ENCODE measurements around the gene IL31RA. TPM values are rescaled to one million over a fixed set of nuclear protein-coding genes. Genes with fewer than 3 reads are reported as not detected.

IL31RA gene
- total RNA-seq, 1 experiment from 2014 or later, result not detected

DNA sequence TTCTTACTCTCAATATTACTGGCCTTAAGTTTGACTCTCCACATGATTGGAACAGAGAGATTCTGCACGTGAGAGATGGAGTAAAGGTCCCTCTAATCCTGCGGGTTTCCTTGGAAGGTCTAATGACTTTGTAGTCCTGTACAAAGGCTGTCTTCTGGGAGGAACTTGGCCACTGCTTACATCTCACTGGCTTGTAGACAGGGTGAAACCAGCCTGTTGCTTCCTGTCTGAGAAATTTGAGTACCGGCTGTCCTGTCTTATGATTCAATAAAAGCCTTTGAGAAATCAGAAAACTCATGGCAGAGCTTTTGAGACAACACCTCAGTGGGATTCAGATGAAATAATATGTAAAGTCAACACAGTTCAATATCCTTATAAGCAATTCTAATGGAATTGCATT lies 43.0 kb downstream of the IL31RA start (continued):
- TF ChIP-seq FOXP4 (CRISPR knock-in tag; IDR thresholded peaks at IDR 0.05) (no peak), CTCF (IDR thresholded peaks at IDR 0.05) (no peak), ZNF425 (CRISPR knock-in tag; conservative IDR thresholded peaks at IDR 0.05) (no peak), TP53 (CRISPR knock-in tag; IDR thresholded peaks at IDR 0.05) (no peak), ZNF671 (CRISPR knock-in tag; IDR thresholded peaks at IDR 0.05) (no peak), ZNF263 (CRISPR knock-in tag; IDR thresholded peaks at IDR 0.05; ENCODE audit: low read depth) (no peak), ZBTB21 (CRISPR knock-in tag; IDR thresholded peaks at IDR 0.05; ENCODE audit: borderline replicate concordance) (no peak), GRHL2 (CRISPR knock-in tag; IDR thresholded peaks at IDR 0.05; ENCODE audit: insufficient replicate concordance, severe bottlenecking) (no peak), ATF6 (CRISPR knock-in tag; IDR thresholded peaks at IDR 0.05) (no peak)
- TF ChIP-seq, protein P1, sequence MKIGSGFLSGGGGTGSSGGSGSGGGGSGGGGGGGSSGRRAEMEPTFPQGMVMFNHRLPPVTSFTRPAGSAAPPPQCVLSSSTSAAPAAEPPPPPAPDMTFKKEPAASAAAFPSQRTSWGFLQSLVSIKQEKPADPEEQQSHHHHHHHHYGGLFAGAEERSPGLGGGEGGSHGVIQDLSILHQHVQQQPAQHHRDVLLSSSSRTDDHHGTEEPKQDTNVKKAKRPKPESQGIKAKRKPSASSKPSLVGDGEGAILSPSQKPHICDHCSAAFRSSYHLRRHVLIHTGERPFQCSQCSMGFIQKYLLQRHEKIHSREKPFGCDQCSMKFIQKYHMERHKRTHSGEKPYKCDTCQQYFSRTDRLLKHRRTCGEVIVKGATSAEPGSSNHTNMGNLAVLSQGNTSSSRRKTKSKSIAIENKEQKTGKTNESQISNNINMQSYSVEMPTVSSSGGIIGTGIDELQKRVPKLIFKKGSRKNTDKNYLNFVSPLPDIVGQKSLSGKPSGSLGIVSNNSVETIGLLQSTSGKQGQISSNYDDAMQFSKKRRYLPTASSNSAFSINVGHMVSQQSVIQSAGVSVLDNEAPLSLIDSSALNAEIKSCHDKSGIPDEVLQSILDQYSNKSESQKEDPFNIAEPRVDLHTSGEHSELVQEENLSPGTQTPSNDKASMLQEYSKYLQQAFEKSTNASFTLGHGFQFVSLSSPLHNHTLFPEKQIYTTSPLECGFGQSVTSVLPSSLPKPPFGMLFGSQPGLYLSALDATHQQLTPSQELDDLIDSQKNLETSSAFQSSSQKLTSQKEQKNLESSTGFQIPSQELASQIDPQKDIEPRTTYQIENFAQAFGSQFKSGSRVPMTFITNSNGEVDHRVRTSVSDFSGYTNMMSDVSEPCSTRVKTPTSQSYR (CRISPR knock-in tag; IDR thresholded peaks at IDR 0.05), result no peak
- TF ChIP-seq, protein P2, sequence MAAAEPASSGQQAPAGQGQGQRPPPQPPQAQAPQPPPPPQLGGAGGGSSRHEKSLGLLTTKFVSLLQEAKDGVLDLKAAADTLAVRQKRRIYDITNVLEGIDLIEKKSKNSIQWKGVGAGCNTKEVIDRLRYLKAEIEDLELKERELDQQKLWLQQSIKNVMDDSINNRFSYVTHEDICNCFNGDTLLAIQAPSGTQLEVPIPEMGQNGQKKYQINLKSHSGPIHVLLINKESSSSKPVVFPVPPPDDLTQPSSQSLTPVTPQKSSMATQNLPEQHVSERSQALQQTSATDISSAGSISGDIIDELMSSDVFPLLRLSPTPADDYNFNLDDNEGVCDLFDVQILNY (CRISPR knock-in tag; IDR thresholded peaks at IDR 0.05), result no peak

GRCh38 chr5:55895346-55895745 lies 44.2 kb downstream of the IL31RA start:
- Mint-ChIP-seq H3K9me3 (peaks cover 17% of the 10 kb centered on the region), H3K27ac (no peak overlapping the region), H3K4me3 (no peak overlapping the region), H3K36me3 (no peaks in the 10 kb centered on the region), H3K4me1 (no peaks in the 10 kb centered on the region), H3K27me3 (ENCODE audit: low read depth) (no peaks in the 10 kb centered on the region; the same call in 1 of the 2 replicates)
- POLR2A ChIA-PET, result no interaction called here
- DNase-seq (ENCODE audit: low spot score) (no peak), ATAC-seq (no peak)
- CTCF ChIA-PET, result no interaction called here
- TF ChIP-seq GABPB1 (CRISPR knock-in tag; IDR thresholded peaks at IDR 0.05) (no peak), USF2 (CRISPR knock-in tag; IDR thresholded peaks at IDR 0.05) (no peak), NR3C1 (CRISPR knock-in tag; conservative IDR thresholded peaks at IDR 0.05; ENCODE audit: low read depth) (no peak), MAX (CRISPR knock-in tag; IDR thresholded peaks at IDR 0.05) (no peak), IRF2 (CRISPR knock-in tag; IDR thresholded peaks at IDR 0.05; ENCODE audit: borderline replicate concordance, low read depth) (no peak)
- TF ChIP-seq, protein P3, sequence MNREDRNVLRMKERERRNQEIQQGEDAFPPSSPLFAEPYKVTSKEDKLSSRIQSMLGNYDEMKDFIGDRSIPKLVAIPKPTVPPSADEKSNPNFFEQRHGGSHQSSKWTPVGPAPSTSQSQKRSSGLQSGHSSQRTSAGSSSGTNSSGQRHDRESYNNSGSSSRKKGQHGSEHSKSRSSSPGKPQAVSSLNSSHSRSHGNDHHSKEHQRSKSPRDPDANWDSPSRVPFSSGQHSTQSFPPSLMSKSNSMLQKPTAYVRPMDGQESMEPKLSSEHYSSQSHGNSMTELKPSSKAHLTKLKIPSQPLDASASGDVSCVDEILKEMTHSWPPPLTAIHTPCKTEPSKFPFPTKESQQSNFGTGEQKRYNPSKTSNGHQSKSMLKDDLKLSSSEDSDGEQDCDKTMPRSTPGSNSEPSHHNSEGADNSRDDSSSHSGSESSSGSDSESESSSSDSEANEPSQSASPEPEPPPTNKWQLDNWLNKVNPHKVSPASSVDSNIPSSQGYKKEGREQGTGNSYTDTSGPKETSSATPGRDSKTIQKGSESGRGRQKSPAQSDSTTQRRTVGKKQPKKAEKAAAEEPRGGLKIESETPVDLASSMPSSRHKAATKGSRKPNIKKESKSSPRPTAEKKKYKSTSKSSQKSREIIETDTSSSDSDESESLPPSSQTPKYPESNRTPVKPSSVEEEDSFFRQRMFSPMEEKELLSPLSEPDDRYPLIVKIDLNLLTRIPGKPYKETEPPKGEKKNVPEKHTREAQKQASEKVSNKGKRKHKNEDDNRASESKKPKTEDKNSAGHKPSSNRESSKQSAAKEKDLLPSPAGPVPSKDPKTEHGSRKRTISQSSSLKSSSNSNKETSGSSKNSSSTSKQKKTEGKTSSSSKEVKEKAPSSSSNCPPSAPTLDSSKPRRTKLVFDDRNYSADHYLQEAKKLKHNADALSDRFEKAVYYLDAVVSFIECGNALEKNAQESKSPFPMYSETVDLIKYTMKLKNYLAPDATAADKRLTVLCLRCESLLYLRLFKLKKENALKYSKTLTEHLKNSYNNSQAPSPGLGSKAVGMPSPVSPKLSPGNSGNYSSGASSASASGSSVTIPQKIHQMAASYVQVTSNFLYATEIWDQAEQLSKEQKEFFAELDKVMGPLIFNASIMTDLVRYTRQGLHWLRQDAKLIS (CRISPR knock-in tag; IDR thresholded peaks at IDR 0.05; ENCODE audit: borderline replicate concordance), result no peak
- TF ChIP-seq, protein P4, sequence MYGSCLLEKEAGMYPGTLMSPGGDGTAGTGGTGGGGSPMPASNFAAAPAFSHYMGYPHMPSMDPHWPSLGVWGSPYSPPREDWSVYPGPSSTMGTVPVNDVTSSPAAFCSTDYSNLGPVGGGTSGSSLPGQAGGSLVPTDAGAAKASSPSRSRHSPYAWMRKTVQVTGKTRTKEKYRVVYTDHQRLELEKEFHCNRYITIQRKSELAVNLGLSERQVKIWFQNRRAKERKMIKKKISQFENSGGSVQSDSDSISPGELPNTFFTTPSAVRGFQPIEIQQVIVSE (CRISPR knock-in tag; IDR thresholded peaks at IDR 0.05; ENCODE audit: borderline replicate concordance), result no peak

All from WTC11 (cell line).